Osteoblast (primary cell): ENCODE results near the gene WBP1L. TPM values are rescaled to one million over a fixed set of nuclear protein-coding genes. Genes with fewer than 3 reads are reported as not detected.
"Not testable (repeated sequence)": the region's sequence is repeated elsewhere in the genome, so short reads cannot be mapped to it uniquely, and the experiment has no call there.

ENCODE experiments used
- DNase-seq: peaks from one replicate; pipeline ENCODE4 v3.0.0; 2011; ENCODE audit warnings: low spot score, mixed read lengths; ENCODE audit not compliant: insufficient read length; ENCODE audit errors: missing footprints
- H2AFZ ChIP-seq: 2 replicates; pipeline ENCODE4 v1.6.0; 2011; ENCODE audit warnings: mild to moderate bottlenecking, low read length
- H3K27ac ChIP-seq: 2 replicates; pipeline ENCODE4 v1.5.1; 2011; ENCODE audit warnings: mild to moderate bottlenecking, low read depth, low read length, moderate library complexity
- H3K27me3 ChIP-seq: 2 replicates; pipeline ENCODE4 v1.6.0; 2012; ENCODE audit warnings: mild to moderate bottlenecking, control low read depth, inconsistent platforms, low read length, moderate library complexity; ENCODE audit not compliant: insufficient read depth
- H3K36me3 ChIP-seq: 2 replicates; pipeline ENCODE4 v1.5.1; 2011; ENCODE audit warnings: mild to moderate bottlenecking, low read length, control low read depth, moderate library complexity; ENCODE audit not compliant: insufficient read depth
- H3K4me1 ChIP-seq: 2 replicates; pipeline ENCODE4 v1.5.1; 2011; ENCODE audit warnings: mild to moderate bottlenecking, low read length, control low read depth, moderate library complexity; ENCODE audit not compliant: insufficient read depth
- H3K4me2 ChIP-seq: 2 replicates; pipeline ENCODE4 v1.6.0; 2011; ENCODE audit warnings: mild to moderate bottlenecking, low read length; ENCODE audit not compliant: insufficient read depth
- H3K4me3 ChIP-seq: fragments of 200-600 bp; sonication (generic); 3 replicates; pipeline ENCODE4 v1.5.1; 2012; ENCODE audit warnings: mild to moderate bottlenecking, low read length, inconsistent platforms; ENCODE audit not compliant: insufficient read depth
- H3K79me2 ChIP-seq: 2 replicates; pipeline ENCODE4 v1.6.0; 2012; ENCODE audit warnings: mild to moderate bottlenecking, low read length, control low read depth, inconsistent platforms; ENCODE audit not compliant: insufficient read depth
- H3K9me3 ChIP-seq: 2 replicates; pipeline ENCODE4 v1.5.1; 2011; ENCODE audit warnings: low read depth, low read length, control low read depth
- H4K20me1 ChIP-seq: 2 replicates; pipeline ENCODE4 v1.6.0; 2012; ENCODE audit warnings: mild to moderate bottlenecking, low read length, control low read depth; ENCODE audit not compliant: insufficient read depth
- CTCF ChIP-seq: IDR thresholded peaks from 2 replicates; pipeline ENCODE4 v1.5.1; 2011; ENCODE audit warnings: mild to moderate bottlenecking, low read depth, low read length, moderate library complexity; ENCODE audit errors: extremely low read depth
- total RNA-seq: library from RNA; depleted of rRNA; stranded (reverse); fragments of >200 nt; gene quantifications from 2 replicates; pipeline ENCODE4 v1.2.3, GENCODE V29; 2012

The WBP1L gene
- total RNA-seq, 1 donor, result 76.4 TPM

GRCh38 chr10:102713539-102713813 is 30.3 kb upstream of the WBP1L start:
- no peaks in the 10 kb centered on the region for H3K36me3 ChIP-seq
- H2AFZ ChIP-seq, result peak overlapping the region; percentile 88
- H3K79me2 ChIP-seq, result peaks cover 61% of the 10 kb centered on the region
- H3K9me3 ChIP-seq, result no peaks in the 10 kb centered on the region
- peaks cover 23% of the 10 kb centered on the region for H3K4me1 ChIP-seq
- H3K4me2 ChIP-seq, result peak overlapping the region; percentile 78
- DNase-seq, result no peak
- H3K4me3 ChIP-seq, result peak overlapping the region; percentile 89
- H4K20me1 ChIP-seq, result no peaks in the 10 kb centered on the region
- no peaks in the 10 kb centered on the region for H3K27me3 ChIP-seq
- peak overlapping the region; percentile 93 for H3K27ac ChIP-seq
- TF ChIP-seq CTCF, result no peak

- peak within 1 kb of the TSS; percentile 89 for H3K4me3 ChIP-seq
- no peaks in the 10 kb centered on the region for H3K36me3 ChIP-seq
- H4K20me1 ChIP-seq, result no peaks in the 10 kb centered on the region
- H3K27me3 ChIP-seq, result no peaks in the 10 kb centered on the region
- H3K9me3 ChIP-seq, result no peaks in the 10 kb centered on the region
- peaks cover 23% of the 10 kb centered on the region for H3K4me1 ChIP-seq
- TF ChIP-seq CTCF, result peak; percentile 55
- DNase-seq, result peak; percentile 99
- peak within 1 kb of the TSS; percentile 90 for H3K4me2 ChIP-seq
- peak within 1 kb of the TSS; percentile 93 for H3K27ac ChIP-seq
- H2AFZ ChIP-seq, result peak within 1 kb of the TSS; percentile 95
- peaks cover 58% of the 10 kb centered on the region for H3K79me2 ChIP-seq
These were observed 29.7 kb upstream of the WBP1L start, which contains the start of gene ARL3 for GRCh38 chr10:102713814-102714620. ARL3 (minus strand) TSS chr10:102714397; CDS start chr10:102714275, 122 bp downstream.

- H3K9me3 ChIP-seq, result no peaks in the 10 kb centered on the region
- peaks cover 23% of the 10 kb centered on the region for H3K4me1 ChIP-seq
- H3K27ac ChIP-seq, result peak within 1 kb of the TSS; percentile 93
- no peaks in the 10 kb centered on the region for H3K27me3 ChIP-seq
- no peak for TF ChIP-seq CTCF
- no peaks in the 10 kb centered on the region for H4K20me1 ChIP-seq
- DNase-seq, result no peak
- H3K4me2 ChIP-seq, result peak within 1 kb of the TSS; percentile 90
- H3K36me3 ChIP-seq, result no peaks in the 10 kb centered on the region
- peak within 1 kb of the TSS; percentile 89 for H3K4me3 ChIP-seq
- peaks cover 50% of the 10 kb centered on the region for H3K79me2 ChIP-seq
- peak within 1 kb of the TSS; percentile 95 for H2AFZ ChIP-seq
These were observed 28.9 kb upstream of the WBP1L start, which contains the start of gene SFXN2 for GRCh38 chr10:102714621-102715455. SFXN2 (plus strand) TSS chr10:102714636; CDS start chr10:102726637, 12,001 bp downstream.

GRCh38 chr10:102715880-102716279 is 27.9 kb upstream of the WBP1L start:
- Histone ChIP-seq H3K4me3 (no peak overlapping the region), H4K20me1 (no peaks in the 10 kb centered on the region), H3K4me2 (peak overlapping the region; percentile 90), H3K27ac (no peak overlapping the region), H3K27me3 (no peaks in the 10 kb centered on the region), H3K36me3 (no peaks in the 10 kb centered on the region), H3K79me2 (peaks cover 40% of the 10 kb centered on the region), H2AFZ (no peak overlapping the region), H3K9me3 (no peaks in the 10 kb centered on the region), H3K4me1 (peaks cover 14% of the 10 kb centered on the region)
- no peak for TF ChIP-seq CTCF
- no peak for DNase-seq

GRCh38 chr10:102716900-102717565 is 26.7 kb upstream of the WBP1L start:
- not testable (repeated sequence) for H3K27me3 ChIP-seq, H2AFZ ChIP-seq, H3K27ac ChIP-seq, H3K9me3 ChIP-seq, DNase-seq, H3K4me3 ChIP-seq, H3K4me2 ChIP-seq, H4K20me1 ChIP-seq, H3K36me3 ChIP-seq
- peaks cover 34% of the 10 kb centered on the region for H3K79me2 ChIP-seq
- peaks cover 11% of the 10 kb centered on the region for H3K4me1 ChIP-seq
